Stimulated activated naive CD8-positive, alpha-beta T cell treated with anti-CD3 and anti-CD28 coated beads, Interleukin-15, Interleukin-2, amounts not matched to agents 100 U/mL and 50 U/mL, for 24 hours (primary cell): ENCODE data around the gene PSMD2.

Experiments used
- ATAC-seq: fragments of 150-1000 bp; cut with Tn5 transposase; one replicate; pipeline ENCODE4 v1.10.0; 2021
- DNase-seq: peaks from one replicate; pipeline ENCODE4 v3.0.0; 2021

PSMD2 gene

GRCh38 chr3:184357248-184358123, 58.4 kb downstream of the PSMD2 start:
- no peak for DNase-seq
- no peak for ATAC-seq

- no peak for ATAC-seq
- DNase-seq, result no peak
Measured at GRCh38 chr3:184358124-184358767, 59.2 kb downstream of the PSMD2 start.
